ENCODE data around the gene MYDGF.

GRCh38 chr19:4711211-4711610 lies 41.1 kb upstream of the MYDGF start:
- TF ChIP-seq, protein P1, sequence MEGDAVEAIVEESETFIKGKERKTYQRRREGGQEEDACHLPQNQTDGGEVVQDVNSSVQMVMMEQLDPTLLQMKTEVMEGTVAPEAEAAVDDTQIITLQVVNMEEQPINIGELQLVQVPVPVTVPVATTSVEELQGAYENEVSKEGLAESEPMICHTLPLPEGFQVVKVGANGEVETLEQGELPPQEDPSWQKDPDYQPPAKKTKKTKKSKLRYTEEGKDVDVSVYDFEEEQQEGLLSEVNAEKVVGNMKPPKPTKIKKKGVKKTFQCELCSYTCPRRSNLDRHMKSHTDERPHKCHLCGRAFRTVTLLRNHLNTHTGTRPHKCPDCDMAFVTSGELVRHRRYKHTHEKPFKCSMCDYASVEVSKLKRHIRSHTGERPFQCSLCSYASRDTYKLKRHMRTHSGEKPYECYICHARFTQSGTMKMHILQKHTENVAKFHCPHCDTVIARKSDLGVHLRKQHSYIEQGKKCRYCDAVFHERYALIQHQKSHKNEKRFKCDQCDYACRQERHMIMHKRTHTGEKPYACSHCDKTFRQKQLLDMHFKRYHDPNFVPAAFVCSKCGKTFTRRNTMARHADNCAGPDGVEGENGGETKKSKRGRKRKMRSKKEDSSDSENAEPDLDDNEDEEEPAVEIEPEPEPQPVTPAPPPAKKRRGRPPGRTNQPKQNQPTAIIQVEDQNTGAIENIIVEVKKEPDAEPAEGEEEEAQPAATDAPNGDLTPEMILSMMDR (IDR thresholded peaks at IDR 0.05; ENCODE audit: poor library complexity, severe bottlenecking), result no peak
- TF ChIP-seq POLR2AphosphoS5 (IDR thresholded peaks at IDR 0.05), result no peak
